GM21526 (cell line): ENCODE results near the gene VHLL.
"Not testable (repeated sequence)": the region's sequence is repeated elsewhere in the genome, so short reads cannot be mapped to it uniquely, and the experiment has no call there.

Source experiments
- ATAC-seq: cut with Tn5 transposase; IDR thresholded peaks from one replicate; pipeline ENCODE4 v1.9.1; 2021; ENCODE audit warnings: moderate library complexity; ENCODE audit not compliant: unreplicated experiment, low FRiP score

The VHLL gene

GRCh38 chr1:156298852-156299357 lies at the start of gene VHLL:
VHLL (minus strand) TSS chr1:156299307; CDS start chr1:156299189, 118 bp downstream.
- ATAC-seq = no peak

- ATAC-seq = no peak
Measured at GRCh38 chr1:156347331-156347730, 48.2 kb upstream of the VHLL start.

GRCh38 chr1:156346636-156347035 lies 47.5 kb upstream of the VHLL start:
- no peak for ATAC-seq

GRCh38 chr1:156346035-156346434 lies 46.9 kb upstream of the VHLL start:
- ATAC-seq = not testable (repeated sequence)

GRCh38 chr1:156344409-156344808 lies 45.3 kb upstream of the VHLL start:
- no peak for ATAC-seq

GRCh38 chr1:156342166-156342955 lies 43.3 kb upstream of the VHLL start:
- ATAC-seq = no peak

- ATAC-seq = peak; percentile 89
Measured at GRCh38 chr1:156338180-156338976, 39.3 kb upstream of the VHLL start, which contains the start of the genes CCT3 and TSACC. CCT3 (minus strand) TSS chr1:156338292; CDS start chr1:156338184, 108 bp downstream. TSACC (plus strand) TSS chr1:156338526; CDS start chr1:156339758, 1,232 bp downstream.

GRCh38 chr1:156337888-156338179 lies 38.7 kb upstream of the VHLL start:
- ATAC-seq = no peak

GRCh38 chr1:156337052-156337887 lies 38.2 kb upstream of the VHLL start:
- no peak for ATAC-seq

- ATAC-seq = no peak
Measured at GRCh38 chr1:156336242-156336641, 37.1 kb upstream of the VHLL start.

- not testable (repeated sequence) for ATAC-seq
Measured at GRCh38 chr1:156323179-156323578, 24.1 kb upstream of the VHLL start.

- no peak for ATAC-seq
Measured at GRCh38 chr1:156320560-156320959, 21.5 kb upstream of the VHLL start.

GRCh38 chr1:156319664-156320063 lies 20.6 kb upstream of the VHLL start:
- no peak for ATAC-seq

GRCh38 chr1:156316909-156317308 lies 17.8 kb upstream of the VHLL start:
- no peak for ATAC-seq

GRCh38 chr1:156310962-156311361 lies 11.9 kb upstream of the VHLL start:
- ATAC-seq = no peak

- ATAC-seq = no peak
Measured at GRCh38 chr1:156308078-156308477, 9.0 kb upstream of the VHLL start.

- ATAC-seq = no peak
Measured at GRCh38 chr1:156305215-156305614, 6.1 kb upstream of the VHLL start.

GRCh38 chr1:156303241-156303640 lies 4.1 kb upstream of the VHLL start:
- ATAC-seq = no peak

GRCh38 chr1:156295391-156295947 lies 3.6 kb downstream of the VHLL start, which contains the start of gene GLMP:
GLMP (minus strand) TSS chr1:156295679; CDS start chr1:156295645, 34 bp downstream.
- no peak for ATAC-seq

GRCh38 chr1:156293895-156294294 lies 5.2 kb downstream of the VHLL start:
- no peak for ATAC-seq
